A549 (cell line): ENCODE measurements around the gene EVC. TPM values are rescaled to one million over a fixed set of nuclear protein-coding genes. Genes with fewer than 3 reads are reported as not detected.

Experiments
- ATAC-seq, 2 experiments: fragments of 200-7000 bp in 1 of 2; fragments of >200 bp in 1 of 2; cut with Nextera tagmentation in 1 of 2; cut with Tn5 transposase in 1 of 2; 3 replicates each; pipeline versions ENCODE4 v1.8.0 to v1.9.1; 2018 to 2020; ENCODE audit warnings: mild to moderate bottlenecking in 1 of 2, moderate library complexity in 1 of 2
- CTCF ChIA-PET: fragments of 300-600 bp; sonication (Branson Sonifier 250); formaldehyde crosslinking; extraction: SDS; loops from one replicate; lab custom pipeline; 2021; ENCODE audit warnings: antibody characterized with exemption, inconsistent platforms; lab: Yijun Ruan, JAX
- POLR2A ChIA-PET: fragments of 350-600 bp; formaldehyde crosslinking; extraction: SDS; loops from one replicate; lab custom pipeline; 2021; ENCODE audit warnings: antibody characterized with exemption, inconsistent platforms; lab: Yijun Ruan, JAX
- DNase-seq, 2 experiments: peaks; one replicate each; pipeline versions ENCODE4 v3.0.0 to v3.0.0-alpha.2; 2011 to 2016; ENCODE audit warnings: low read depth in 1 of 2, low spot score in 1 of 2
- FAIRE-seq: peaks from 2 replicates; lab custom pipeline; 2011; peaks lifted over from hg19 to GRCh38; lab: Jason Lieb, UNC
- H3K27ac ChIP-seq, 2 experiments: fragments of >200 bp; sonication (Bioruptor Twin); formaldehyde crosslinking; 3 replicates each; pipeline ENCODE4 v1.5.1; 2016 to 2017
- H3K4me1 ChIP-seq: fragments of >200 bp; sonication (Bioruptor Twin); formaldehyde crosslinking; 3 replicates; pipeline ENCODE4 v1.6.1; 2016
- H3K4me2 ChIP-seq: fragments of >200 bp; sonication (Bioruptor Twin); formaldehyde crosslinking; 3 replicates; pipeline ENCODE4 v1.6.1; 2016
- H3K4me3 ChIP-seq: fragments of >200 bp; sonication (Bioruptor Twin); formaldehyde crosslinking; 3 replicates; pipeline ENCODE4 v1.5.1; 2016
- H3K9me3 ChIP-seq: fragments of >200 bp; sonication (Bioruptor Twin); formaldehyde crosslinking; 3 replicates; pipeline ENCODE4 v1.6.1; 2016
- CBX2 ChIP-seq: fragments of 200-600 bp; sonication (generic); IDR thresholded peaks from 2 replicates; pipeline ENCODE4 v1.6.1; 2016; ENCODE audit warnings: low read depth, mild to moderate bottlenecking, borderline replicate concordance
- CEBPB ChIP-seq, 2 experiments: fragments of >200 bp in 1 of 2; sonication (Bioruptor Twin) in 1 of 2; formaldehyde crosslinking in 1 of 2; IDR thresholded peaks; 2 replicates each; pipeline ENCODE4 v1.6.1; 2012 to 2016
- CHD4 ChIP-seq: fragments of 200-600 bp; sonication (generic); IDR thresholded peaks from 2 replicates; pipeline ENCODE4 v1.6.1; 2016; ENCODE audit warnings: antibody characterized with exemption, mild to moderate bottlenecking, borderline replicate concordance
- EP300 ChIP-seq, 2 experiments: fragments of >200 bp; sonication (Bioruptor Twin); formaldehyde crosslinking; IDR thresholded peaks; 2 replicates in 1 of 2; 3 replicates in 1 of 2; pipeline ENCODE4 v1.6.1; 2016 to 2017
- ESRRA ChIP-seq: fragments of 150-350 bp; IDR thresholded peaks from 2 replicates; pipeline ENCODE4 v1.6.1; 2014; ENCODE audit warnings: mild to moderate bottlenecking, low read length, borderline replicate concordance
- FOSB ChIP-seq: fragments of 250-450 bp; sonication (Bioruptor Pico); IDR thresholded peaks from 2 replicates; pipeline ENCODE4 v1.5.0; 2020; ENCODE audit warnings: mild to moderate bottlenecking, moderate library complexity
- FOSL2 ChIP-seq, 2 experiments: fragments of 450-650 bp in 1 of 2; fragments of >200 bp in 1 of 2; sonication (Bioruptor Twin) in 1 of 2; formaldehyde crosslinking; IDR thresholded peaks; 2 replicates each; pipeline versions ENCODE4 v1.5.0 to v1.6.1; 2016 to 2020; ENCODE audit warnings: mild to moderate bottlenecking in 1 of 2, moderate library complexity in 1 of 2
- HOXB13 ChIP-seq: fragments of 250-450 bp; sonication (Bioruptor Pico); IDR thresholded peaks from 2 replicates; pipeline ENCODE4 v1.5.0; 2020; ENCODE audit warnings: low read depth, mild to moderate bottlenecking, moderate library complexity
- HOXB5 ChIP-seq: fragments of 250-450 bp; sonication (Bioruptor Pico); IDR thresholded peaks from 2 replicates; pipeline ENCODE4 v1.5.0; 2020; ENCODE audit warnings: mild to moderate bottlenecking, moderate library complexity
- JUNB ChIP-seq: fragments of >200 bp; sonication (Bioruptor Twin); formaldehyde crosslinking; IDR thresholded peaks from 2 replicates; pipeline ENCODE4 v1.6.1; 2016
- KDM1A ChIP-seq: fragments of 200-600 bp; sonication (generic); IDR thresholded peaks from 2 replicates; pipeline ENCODE4 v1.6.1; 2016; ENCODE audit warnings: low read depth, mild to moderate bottlenecking
- MYC ChIP-seq: IDR thresholded peaks from 2 replicates; pipeline ENCODE4 v1.6.1; 2012; ENCODE audit warnings: mild to moderate bottlenecking, inconsistent platforms, low read length, improper control_type of control experiment, borderline replicate concordance
- RARB ChIP-seq: fragments of 250-450 bp; sonication (Bioruptor Pico); IDR thresholded peaks from 2 replicates; pipeline ENCODE4 v1.8.0; 2021; ENCODE audit warnings: mild to moderate bottlenecking, moderate library complexity
- RCOR1 ChIP-seq: fragments of 150-350 bp; IDR thresholded peaks from 2 replicates; pipeline ENCODE4 v1.6.1; 2014; ENCODE audit warnings: antibody characterized with exemption, low read length, low read depth
- RFX5 ChIP-seq: fragments of 450-650 bp; IDR thresholded peaks from 2 replicates; pipeline ENCODE4 v1.7.1; 2014; ENCODE audit warnings: antibody characterized with exemption, mild to moderate bottlenecking, moderate library complexity
- RNF2 ChIP-seq: fragments of 200-600 bp; sonication (generic); IDR thresholded peaks from 2 replicates; pipeline ENCODE4 v1.6.1; 2016; ENCODE audit warnings: low read depth, mild to moderate bottlenecking, antibody characterized with exemption, moderate library complexity, borderline replicate concordance
- ZFP36 ChIP-seq: fragments of 450-650 bp; IDR thresholded peaks from 2 replicates; pipeline ENCODE4 v1.6.1; 2014; ENCODE audit warnings: borderline replicate concordance; ENCODE audit not compliant: partially characterized antibody
- ZNF302 ChIP-seq: fragments of 250-450 bp; sonication (Bioruptor Pico); IDR thresholded peaks from 2 replicates; pipeline ENCODE4 v1.9.0; 2021; ENCODE audit warnings: inconsistent platforms, mild to moderate bottlenecking, moderate library complexity
- ZSCAN20 ChIP-seq: fragments of 250-450 bp; sonication (Bioruptor Pico); IDR thresholded peaks from 2 replicates; pipeline ENCODE4 v1.8.0; 2022; ENCODE audit warnings: mild to moderate bottlenecking, moderate library complexity
- WGBS: methylation state at CpG from one replicate; pipeline ENCODE4 v1.1.6; 2017; ENCODE audit errors: missing lambda C conversion rate; 5-methylcytosine and 5-hydroxymethylcytosine counted together
- polyA plus RNA-seq, 4 experiments: library from polyadenylated mRNA; depleted of rRNA in 3 of 4; stranded (reverse); fragments of >200 nt; fragmentation: RNase III in 1 of 4; extraction: RNeasy Plus Mini Kit Qiagen cat#74134 plus additional on column Dnase treatment in 1 of 4; gene quantifications; 2 replicates in 3 of 4; 3 replicates in 1 of 4; pipeline ENCODE4 v1.2.3, GENCODE V29; 2011 to 2017
- TF ChIP-seq, protein P1 (sequence below): fragments of 450-650 bp; IDR thresholded peaks from 2 replicates; pipeline ENCODE4 v1.6.1; 2014; ENCODE audit warnings: antibody characterized with exemption
- TF ChIP-seq, protein P2 (sequence below): fragments of 250-450 bp; sonication (Bioruptor Pico); IDR thresholded peaks from 2 replicates; pipeline ENCODE4 v1.5.0; 2020; ENCODE audit warnings: low read depth, mild to moderate bottlenecking, moderate library complexity
- TF ChIP-seq, protein P3 (sequence below): IDR thresholded peaks from 2 replicates; pipeline ENCODE4 v1.6.1; 2012
- TF ChIP-seq, protein P4 (sequence below): fragments of >200 bp; sonication (Bioruptor Twin); formaldehyde crosslinking; IDR thresholded peaks from 3 replicates; pipeline ENCODE4 v1.6.1; 2016
- TF ChIP-seq, protein P5 (sequence below): fragments of >200 bp; sonication (Bioruptor Twin); formaldehyde crosslinking; IDR thresholded peaks from 2 replicates; pipeline ENCODE4 v1.6.1; 2016
- TF ChIP-seq, protein P6 (sequence below): IDR thresholded peaks from 2 replicates; pipeline ENCODE4 v1.6.1; 2012; ENCODE audit warnings: low read depth, borderline replicate concordance
- TF ChIP-seq, protein P7 (sequence below): IDR thresholded peaks from 2 replicates; pipeline ENCODE4 v1.6.1; 2012

EVC gene
- polyA plus RNA-seq, 2 of the 4 experiments (the other 2 are of a cell fraction): 3.0 to 5.5 TPM

DNA sequence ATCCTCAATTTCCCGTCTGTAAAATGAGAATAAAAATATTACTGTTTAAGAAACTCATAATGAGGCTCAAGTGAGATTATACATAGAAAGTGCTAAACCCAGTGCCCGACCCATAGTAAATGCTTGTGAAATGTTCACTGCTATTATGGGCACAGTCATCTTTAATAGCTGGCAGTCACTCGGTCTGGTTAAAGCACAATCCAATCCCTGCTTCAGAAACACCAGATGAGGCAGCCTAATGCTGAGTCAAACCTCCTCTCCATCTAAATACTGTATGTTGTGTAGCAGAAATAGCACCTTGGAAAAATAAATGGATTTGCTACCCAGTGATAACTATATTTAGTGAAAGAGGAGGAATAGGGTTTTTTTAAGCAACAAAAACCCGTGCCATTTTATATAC, 17.1 kb upstream of the EVC start:
- FAIRE-seq (no peak), DNase-seq (no peak), ATAC-seq (no peak)
- no peak overlapping the region for H3K4me2 ChIP-seq
- TF ChIP-seq, protein P1, sequence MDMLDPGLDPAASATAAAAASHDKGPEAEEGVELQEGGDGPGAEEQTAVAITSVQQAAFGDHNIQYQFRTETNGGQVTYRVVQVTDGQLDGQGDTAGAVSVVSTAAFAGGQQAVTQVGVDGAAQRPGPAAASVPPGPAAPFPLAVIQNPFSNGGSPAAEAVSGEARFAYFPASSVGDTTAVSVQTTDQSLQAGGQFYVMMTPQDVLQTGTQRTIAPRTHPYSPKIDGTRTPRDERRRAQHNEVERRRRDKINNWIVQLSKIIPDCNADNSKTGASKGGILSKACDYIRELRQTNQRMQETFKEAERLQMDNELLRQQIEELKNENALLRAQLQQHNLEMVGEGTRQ: no peak
- TF ChIP-seq CEBPB (IDR thresholded peaks at IDR 0.05): no peak
- TF ChIP-seq HOXB13: no peak
- no peak for TF ChIP-seq CHD4
- TF ChIP-seq, protein P2, sequence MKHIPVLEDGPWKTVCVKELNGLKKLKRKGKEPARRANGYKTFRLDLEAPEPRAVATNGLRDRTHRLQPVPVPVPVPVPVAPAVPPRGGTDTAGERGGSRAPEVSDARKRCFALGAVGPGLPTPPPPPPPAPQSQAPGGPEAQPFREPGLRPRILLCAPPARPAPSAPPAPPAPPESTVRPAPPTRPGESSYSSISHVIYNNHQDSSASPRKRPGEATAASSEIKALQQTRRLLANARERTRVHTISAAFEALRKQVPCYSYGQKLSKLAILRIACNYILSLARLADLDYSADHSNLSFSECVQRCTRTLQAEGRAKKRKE: no peak
- TF ChIP-seq, protein P3, sequence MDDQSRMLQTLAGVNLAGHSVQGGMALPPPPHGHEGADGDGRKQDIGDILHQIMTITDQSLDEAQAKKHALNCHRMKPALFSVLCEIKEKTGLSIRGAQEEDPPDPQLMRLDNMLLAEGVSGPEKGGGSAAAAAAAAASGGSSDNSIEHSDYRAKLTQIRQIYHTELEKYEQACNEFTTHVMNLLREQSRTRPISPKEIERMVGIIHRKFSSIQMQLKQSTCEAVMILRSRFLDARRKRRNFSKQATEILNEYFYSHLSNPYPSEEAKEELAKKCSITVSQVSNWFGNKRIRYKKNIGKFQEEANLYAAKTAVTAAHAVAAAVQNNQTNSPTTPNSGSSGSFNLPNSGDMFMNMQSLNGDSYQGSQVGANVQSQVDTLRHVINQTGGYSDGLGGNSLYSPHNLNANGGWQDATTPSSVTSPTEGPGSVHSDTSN: no peak
- no peak for TF ChIP-seq RCOR1
- no peak for TF ChIP-seq RNF2
- TF ChIP-seq RARB (CRISPR knock-in tag): no peak
- no peak for TF ChIP-seq HOXB5
- no peak for TF ChIP-seq KDM1A
- no peak for TF ChIP-seq CBX2
- TF ChIP-seq MYC: no peak
- no peak for TF ChIP-seq JUNB
- no peak for TF ChIP-seq FOSB (CRISPR knock-in tag)
- TF ChIP-seq, protein P4, sequence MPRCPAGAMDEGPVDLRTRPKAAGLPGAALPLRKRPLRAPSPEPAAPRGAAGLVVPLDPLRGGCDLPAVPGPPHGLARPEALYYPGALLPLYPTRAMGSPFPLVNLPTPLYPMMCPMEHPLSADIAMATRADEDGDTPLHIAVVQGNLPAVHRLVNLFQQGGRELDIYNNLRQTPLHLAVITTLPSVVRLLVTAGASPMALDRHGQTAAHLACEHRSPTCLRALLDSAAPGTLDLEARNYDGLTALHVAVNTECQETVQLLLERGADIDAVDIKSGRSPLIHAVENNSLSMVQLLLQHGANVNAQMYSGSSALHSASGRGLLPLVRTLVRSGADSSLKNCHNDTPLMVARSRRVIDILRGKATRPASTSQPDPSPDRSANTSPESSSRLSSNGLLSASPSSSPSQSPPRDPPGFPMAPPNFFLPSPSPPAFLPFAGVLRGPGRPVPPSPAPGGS: no peak
- no peak for TF ChIP-seq RFX5
- no peaks in the 10 kb centered on the region for H3K4me1 ChIP-seq
- H3K4me3 ChIP-seq: no peak overlapping the region
- CTCF ChIA-PET: no interaction called here
- POLR2A ChIA-PET: no interaction called here
- no peaks in the 10 kb centered on the region for H3K9me3 ChIP-seq
- 84% methylated on average over 4 of the region's 4 CpGs for WGBS
- no peak overlapping the region for H3K27ac ChIP-seq

DNA sequence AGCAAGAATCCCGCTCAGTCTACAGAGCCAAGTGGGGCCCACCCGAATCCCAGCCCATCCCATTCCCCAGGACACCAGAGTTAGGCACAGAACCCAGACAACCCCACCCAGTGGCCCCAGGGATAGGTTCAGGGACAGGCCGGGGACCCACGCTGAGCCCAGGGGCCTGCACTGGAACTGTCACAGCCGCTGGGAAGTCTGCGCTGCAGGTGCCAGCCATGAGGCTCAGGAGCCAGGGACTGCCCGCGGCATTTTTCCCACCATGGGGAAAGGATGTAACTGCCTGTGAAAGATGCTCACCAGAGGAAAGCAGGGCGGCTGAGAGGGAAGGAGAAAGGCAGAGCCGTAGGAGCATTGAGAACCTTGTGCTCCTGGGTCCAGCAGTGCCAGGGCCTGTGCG, 14.7 kb upstream of the EVC start:
- 97% methylated on average over 3 of the region's 11 CpGs for WGBS
- Histone ChIP-seq H3K4me2 (no peak overlapping the region), H3K27ac (no peak overlapping the region), H3K9me3 (no peaks in the 10 kb centered on the region), H3K4me1 (no peaks in the 10 kb centered on the region), H3K4me3 (no peak overlapping the region)
- CTCF ChIA-PET: no interaction called here
- no peak for DNase-seq
- no peak for FAIRE-seq
- ATAC-seq: no peak
- TF ChIP-seq, protein P5, sequence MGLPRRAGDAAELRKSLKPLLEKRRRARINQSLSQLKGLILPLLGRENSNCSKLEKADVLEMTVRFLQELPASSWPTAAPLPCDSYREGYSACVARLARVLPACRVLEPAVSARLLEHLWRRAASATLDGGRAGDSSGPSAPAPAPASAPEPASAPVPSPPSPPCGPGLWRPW: no peak
- POLR2A ChIA-PET: no interaction called here

DNA sequence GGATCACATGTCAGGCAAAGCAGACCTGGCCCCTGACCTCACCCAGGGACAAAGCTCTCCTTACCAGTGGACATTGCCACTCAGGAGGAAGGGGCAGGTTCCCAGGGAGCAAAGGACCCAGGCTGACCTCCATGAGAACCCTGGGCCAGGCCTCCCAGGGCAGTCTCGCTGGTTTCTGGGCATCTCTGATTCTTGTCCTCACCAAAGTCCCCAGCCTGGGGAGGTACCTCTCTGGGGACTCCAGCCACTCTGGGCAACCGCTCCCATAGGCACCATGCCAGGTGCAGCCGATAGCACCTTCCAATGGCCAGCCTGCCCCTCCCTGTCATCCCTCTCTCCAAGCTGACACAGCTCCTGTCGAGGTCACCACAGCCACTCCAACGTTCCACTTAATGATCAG, 10.5 kb upstream of the EVC start:
- 98% methylated on average over 3 of the region's 5 CpGs for WGBS
- ATAC-seq: no peak
- Histone ChIP-seq H3K9me3 (no peaks in the 10 kb centered on the region), H3K4me1 (no peaks in the 10 kb centered on the region), H3K4me2 (no peak overlapping the region), H3K27ac (no peak overlapping the region), H3K4me3 (no peak overlapping the region)
- ChIA-PET POLR2A (no interaction called here), CTCF (no interaction called here)
- no peak for FAIRE-seq
- no peak for DNase-seq
- TF ChIP-seq ZFP36: no peak
- TF ChIP-seq ESRRA: no peak
- no peak for TF ChIP-seq ZSCAN20 (CRISPR knock-in tag)
- TF ChIP-seq ZNF302 (CRISPR knock-in tag): no peak
- TF ChIP-seq, protein P6, sequence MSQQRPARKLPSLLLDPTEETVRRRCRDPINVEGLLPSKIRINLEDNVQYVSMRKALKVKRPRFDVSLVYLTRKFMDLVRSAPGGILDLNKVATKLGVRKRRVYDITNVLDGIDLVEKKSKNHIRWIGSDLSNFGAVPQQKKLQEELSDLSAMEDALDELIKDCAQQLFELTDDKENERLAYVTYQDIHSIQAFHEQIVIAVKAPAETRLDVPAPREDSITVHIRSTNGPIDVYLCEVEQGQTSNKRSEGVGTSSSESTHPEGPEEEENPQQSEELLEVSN: no peak
- TF ChIP-seq, protein P7, sequence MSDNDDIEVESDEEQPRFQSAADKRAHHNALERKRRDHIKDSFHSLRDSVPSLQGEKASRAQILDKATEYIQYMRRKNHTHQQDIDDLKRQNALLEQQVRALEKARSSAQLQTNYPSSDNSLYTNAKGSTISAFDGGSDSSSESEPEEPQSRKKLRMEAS: no peak
- no peak for TF ChIP-seq FOSL2 (IDR thresholded peaks at IDR 0.05)
- no peak for TF ChIP-seq FOSL2 (CRISPR knock-in tag; IDR thresholded peaks at IDR 0.05)
- TF ChIP-seq EP300 (IDR thresholded peaks at IDR 0.05): no peak
- TF ChIP-seq, protein P4: no peak
- TF ChIP-seq CBX2: no peak
- TF ChIP-seq, protein P1: no peak
- TF ChIP-seq CEBPB (IDR thresholded peaks at IDR 0.05): no peak
